Smooth muscle cell (in vitro differentiated cells): ENCODE results near the gene SLIT2. TPM values are rescaled to one million over a fixed set of nuclear protein-coding genes. Genes with fewer than 3 reads are reported as not detected.

Source experiments
- DNase-seq: peaks from one replicate; lab custom pipeline; 2025; ENCODE audit not compliant: unreplicated experiment; lab: John Stamatoyannopoulos, UW
- H2AFZ ChIP-seq: fragments of 200-600 bp; sonication (generic); 2 replicates; pipeline ENCODE4 v1.6.0; 2016; ENCODE audit warnings: antibody characterized with exemption, low read depth, mild to moderate bottlenecking
- H3F3A ChIP-seq: fragments of 200-600 bp; sonication (generic); 2 replicates; pipeline ENCODE4 v1.6.0; 2017; ENCODE audit warnings: antibody characterized with exemption, low read depth
- H3K27ac ChIP-seq: fragments of 200-600 bp; sonication (generic); 2 replicates; pipeline ENCODE4 v1.5.1; 2016; ENCODE audit warnings: low read depth, mild to moderate bottlenecking
- H3K27me3 ChIP-seq: fragments of 200-600 bp; sonication (generic); 2 replicates; pipeline ENCODE4 v1.6.1; 2016; ENCODE audit warnings: low read depth, mild to moderate bottlenecking
- H3K36me3 ChIP-seq: fragments of 200-600 bp; sonication (generic); 2 replicates; pipeline ENCODE4 v1.5.1; 2016; ENCODE audit warnings: low read depth
- H3K4me1 ChIP-seq: fragments of 200-600 bp; sonication (generic); 2 replicates; pipeline ENCODE4 v1.5.1; 2016; ENCODE audit warnings: low read depth
- H3K4me2 ChIP-seq: fragments of 200-600 bp; sonication (generic); 2 replicates; pipeline ENCODE4 v1.6.0; 2016; ENCODE audit warnings: mild to moderate bottlenecking
- H3K4me3 ChIP-seq: fragments of 200-600 bp; sonication (generic); 2 replicates; pipeline ENCODE4 v1.5.1; 2016; ENCODE audit warnings: mild to moderate bottlenecking
- H3K79me2 ChIP-seq: fragments of 200-600 bp; sonication (generic); 2 replicates; pipeline ENCODE4 v1.6.0; 2016; ENCODE audit warnings: low read depth, mild to moderate bottlenecking
- H3K9ac ChIP-seq: fragments of 200-600 bp; sonication (generic); 2 replicates; pipeline ENCODE4 v1.6.0; 2016; ENCODE audit warnings: low read depth
- H3K9me3 ChIP-seq: fragments of 200-600 bp; sonication (generic); replicated peaks from 2 replicates; pipeline ENCODE4 v1.5.1; 2016; ENCODE audit warnings: low read depth
- H4K20me1 ChIP-seq: fragments of 200-600 bp; sonication (generic); 2 replicates; pipeline ENCODE4 v1.6.0; 2016; ENCODE audit warnings: low read depth
- CTCF ChIP-seq: fragments of 200-600 bp; sonication (generic); IDR thresholded peaks from 2 replicates; pipeline ENCODE4 v1.5.1; 2017; ENCODE audit warnings: borderline replicate concordance, mild to moderate bottlenecking, antibody characterized with exemption; ENCODE audit not compliant: insufficient read depth, poor library complexity, severe bottlenecking
- WGBS: methylation state at CpG from one replicate; pipeline ENCODE4 v1.1.7; 2016; ENCODE audit warnings: low lambda C conversion rate; 5-methylcytosine and 5-hydroxymethylcytosine counted together
- polyA plus RNA-seq: library from polyadenylated mRNA; unstranded; fragments of >200 nt; fragmentation: Nextera tagmentation; extraction: Ambion mirVana; gene quantifications from 2 replicates; pipeline ENCODE4 v1.2.1, GENCODE V29; 2016
- total RNA-seq: library from RNA; depleted of rRNA; stranded (reverse); fragments of >200 nt; gene quantifications from 2 replicates; pipeline ENCODE4 v1.2.3, GENCODE V29; 2014

The SLIT2 gene
- total and polyA plus RNA-seq, 2 experiments from 2014 or later, result 29.4 to 37.2 TPM

DNA sequence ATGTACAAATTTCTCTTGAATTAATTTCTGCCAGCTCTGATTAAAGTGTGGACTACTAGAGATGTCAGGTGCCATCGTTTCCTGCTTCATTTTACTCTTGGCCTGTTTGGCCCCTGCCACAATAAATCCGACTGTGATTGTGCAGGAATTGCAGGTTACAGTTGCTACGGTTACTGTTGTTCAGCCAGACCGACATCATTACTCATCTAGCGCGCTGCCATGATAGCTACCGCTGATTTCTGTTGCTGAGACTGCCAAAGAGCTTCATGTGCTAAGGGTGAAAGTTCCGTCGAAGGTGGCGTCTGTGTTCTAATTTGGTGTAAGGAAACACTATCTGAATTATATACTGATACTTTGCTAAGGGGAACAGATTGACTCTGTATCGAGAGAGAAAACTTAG lies 22.1 kb downstream of the SLIT2 start:
- Histone ChIP-seq H3K36me3 (no peaks in the 10 kb centered on the region), H3K4me2 (no peak overlapping the region), H3K4me1 (peaks cover 15% of the 10 kb centered on the region), H2AFZ (no peak overlapping the region), H3K27me3 (no peaks in the 10 kb centered on the region), H3K9ac (no peak overlapping the region), H3K79me2 (no peaks in the 10 kb centered on the region), H4K20me1 (peaks cover 37% of the 10 kb centered on the region), H3K4me3 (no peak overlapping the region), H3F3A (peaks cover 7% of the 10 kb centered on the region), H3K9me3 (no peaks in the 10 kb centered on the region), H3K27ac (no peak overlapping the region)
- no peak for TF ChIP-seq CTCF
- 94% methylated on average over 11 of the region's 11 CpGs for WGBS
- no peak for DNase-seq

GRCh38 chr4:20276848-20277247 lies 25.1 kb downstream of the SLIT2 start:
- no peaks in the 10 kb centered on the region for H3K36me3 ChIP-seq
- DNase-seq, result no peak
- no peak overlapping the region for H3K4me3 ChIP-seq
- H4K20me1 ChIP-seq, result peaks cover 21% of the 10 kb centered on the region
- no peak overlapping the region for H3K4me2 ChIP-seq
- no peak for TF ChIP-seq CTCF
- H3K27ac ChIP-seq, result no peak overlapping the region
- H3K27me3 ChIP-seq, result no peaks in the 10 kb centered on the region
- H3K79me2 ChIP-seq, result no peaks in the 10 kb centered on the region
- no peaks in the 10 kb centered on the region for H3K9me3 ChIP-seq
- no peak overlapping the region for H3K9ac ChIP-seq
- H3K4me1 ChIP-seq, result peaks cover 21% of the 10 kb centered on the region
- 49% methylated on average over 5 of the region's 5 CpGs for WGBS
- peaks cover 3% of the 10 kb centered on the region for H3F3A ChIP-seq
- H2AFZ ChIP-seq, result no peak overlapping the region

DNA sequence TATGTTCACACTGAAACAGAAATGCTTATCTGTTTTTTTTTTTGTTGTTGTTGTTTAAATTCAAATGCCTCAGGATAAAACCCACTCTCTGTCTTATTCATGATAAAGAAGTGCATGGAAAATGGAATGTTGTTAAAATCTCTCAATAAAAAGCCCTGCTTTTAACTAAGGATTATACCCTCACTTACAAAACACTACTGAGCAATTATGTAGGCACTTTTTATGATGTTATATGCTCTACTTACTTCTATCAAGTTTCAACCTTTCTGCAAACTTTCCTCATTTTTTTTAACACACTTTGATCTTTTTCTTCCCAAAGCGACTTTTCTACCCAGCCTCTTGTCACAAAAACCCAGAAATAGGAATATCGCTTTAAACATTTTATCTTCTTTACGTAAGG lies 26.5 kb downstream of the SLIT2 start:
- H3K4me3 ChIP-seq, result no peak overlapping the region
- peaks cover 12% of the 10 kb centered on the region for H4K20me1 ChIP-seq
- peak overlapping the region; percentile 30 for H3K4me2 ChIP-seq
- no peak overlapping the region for H3K9ac ChIP-seq
- H3K9me3 ChIP-seq, result no peaks in the 10 kb centered on the region
- no peak for TF ChIP-seq CTCF
- peaks cover 33% of the 10 kb centered on the region for H3K4me1 ChIP-seq
- H3F3A ChIP-seq, result no peaks in the 10 kb centered on the region
- no peak overlapping the region for H3K27ac ChIP-seq
- no peaks in the 10 kb centered on the region for H3K36me3 ChIP-seq
- H2AFZ ChIP-seq, result no peak overlapping the region
- H3K79me2 ChIP-seq, result no peaks in the 10 kb centered on the region
- WGBS, result 67% methylated on average over 3 of the region's 3 CpGs
- no peaks in the 10 kb centered on the region for H3K27me3 ChIP-seq
- no peak for DNase-seq

GRCh38 chr4:20279381-20279780 lies 27.7 kb downstream of the SLIT2 start:
- H3K27me3 ChIP-seq, result no peaks in the 10 kb centered on the region
- WGBS, result 100% methylated on average over 1 of the region's 1 CpG
- H4K20me1 ChIP-seq, result peaks cover 5% of the 10 kb centered on the region
- H3K36me3 ChIP-seq, result no peaks in the 10 kb centered on the region
- H2AFZ ChIP-seq, result no peak overlapping the region
- peaks cover 40% of the 10 kb centered on the region for H3K4me1 ChIP-seq
- DNase-seq, result no peak
- no peaks in the 10 kb centered on the region for H3K79me2 ChIP-seq
- no peak overlapping the region for H3K27ac ChIP-seq
- no peaks in the 10 kb centered on the region for H3K9me3 ChIP-seq
- H3F3A ChIP-seq, result no peaks in the 10 kb centered on the region
- H3K4me2 ChIP-seq, result no peak overlapping the region
- H3K9ac ChIP-seq, result no peak overlapping the region
- no peak for TF ChIP-seq CTCF
- no peak overlapping the region for H3K4me3 ChIP-seq
